Vagina (tissue), 2 donors: ENCODE data around the gene SAE1. TPM values are rescaled to one million over a fixed set of nuclear protein-coding genes. Genes with fewer than 3 reads are reported as not detected.
A peak's percentile ranks its signal among the peaks of the same experiment; 100 is the strongest.

ENCODE experiments used
- DNase-seq, 2 donors: peaks; one replicate each; pipeline ENCODE4 v3.0.0-alpha.2; 2017; ENCODE audit errors: extremely low spot score in 2 of 2
- H3K27ac ChIP-seq: fragments of 200-600 bp; sonication (generic); one replicate; pipeline ENCODE4 v1.5.1; 2019
- H3K27me3 ChIP-seq: fragments of 200-600 bp; sonication (generic); one replicate; pipeline ENCODE4 v1.5.1; 2019
- H3K36me3 ChIP-seq, 2 donors: fragments of 200-600 bp; sonication (generic); one replicate each; pipeline ENCODE4 v1.5.1; 2017 to 2019
- H3K4me1 ChIP-seq: fragments of 200-600 bp; sonication (generic); one replicate; pipeline ENCODE4 v1.5.1; 2019
- H3K4me3 ChIP-seq, 2 donors: fragments of 200-600 bp; sonication (generic); 1 replicate in 1 of 2; 2 replicates in 1 of 2; pipeline ENCODE4 v1.5.1; 2016 to 2019
- H3K9me3 ChIP-seq: fragments of 200-600 bp; sonication (generic); one replicate; pipeline ENCODE4 v1.5.1; 2019
- POLR2A ChIP-seq, 2 donors: fragments of 450-650 bp; IDR thresholded peaks; one replicate each; pipeline ENCODE4 v1.6.1; 2017; ENCODE audit warnings: antibody characterized with exemption in 2 of 2, mild to moderate bottlenecking in 2 of 2, moderate library complexity in 2 of 2
- POLR2AphosphoS5 ChIP-seq, 2 donors: sonication (generic); formaldehyde crosslinking; IDR thresholded peaks; one replicate each; pipeline ENCODE4 v1.9.0; 2017; ENCODE audit warnings: antibody characterized with exemption in 2 of 2, mild to moderate bottlenecking in 2 of 2, low read depth in 1 of 2; ENCODE audit not compliant: insufficient read depth in 1 of 2
- intact Hi-C: fragments of 100-400 bp; cut with DNase I; formaldehyde crosslinking; loops from one replicate; pipeline ENCODE4 v1.15.1; 2023
- total RNA-seq: library from RNA; depleted of rRNA; stranded (reverse); fragments of >200 nt; gene quantifications from one replicate; pipeline ENCODE4 v1.2.3, GENCODE V29; 2016
- TF ChIP-seq, protein P1 (sequence below), 3 experiments: fragments of 450-650 bp in 2 of 3; fragments of 200-600 bp in 1 of 3; sonication (generic) in 1 of 3; IDR thresholded peaks; one replicate each; pipeline ENCODE4 v1.5.1; 2017 to 2019; ENCODE audit warnings: antibody characterized with exemption in 3 of 3, mild to moderate bottlenecking in 2 of 3, moderate library complexity in 2 of 3

The SAE1 gene
- total RNA-seq, 1 donor from 2014 or later: 32.7 TPM

DNA sequence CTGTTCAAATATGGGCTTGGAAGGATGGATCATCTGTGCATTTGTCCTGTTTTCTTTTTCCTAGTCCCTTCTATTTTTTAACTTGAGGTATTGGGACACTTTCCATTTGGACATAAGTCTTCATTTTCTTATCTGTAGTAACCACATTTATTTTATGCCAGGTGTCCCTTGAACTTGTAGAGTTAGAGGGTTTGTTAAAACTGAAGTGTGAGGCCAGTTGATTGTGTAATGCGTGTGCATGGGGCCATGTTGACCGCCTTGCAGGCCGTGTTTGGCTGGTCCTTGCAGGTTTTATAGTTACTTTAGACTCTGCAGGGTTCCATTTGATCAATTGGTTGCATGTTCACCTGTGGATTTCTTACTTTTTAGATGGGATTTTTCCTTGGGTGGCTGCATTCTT lies 21.0 kb downstream of the SAE1 start:
- Histone ChIP-seq H3K27ac (no peak overlapping the region), H3K27me3 (no peaks in the 10 kb centered on the region), H3K4me1 (peaks cover 44% of the 10 kb centered on the region), H3K4me3 (no peak overlapping the region), H3K9me3 (no peaks in the 10 kb centered on the region), H3K36me3 (peaks cover 0 to 39% of the 10 kb centered on the region in 2 donors)
- no peak for DNase-seq
- intact Hi-C loops: no loop called here
- TF ChIP-seq POLR2AphosphoS5 (IDR thresholded peaks at IDR 0.05; ENCODE audit: insufficient read depth in 1 of 2, low read depth in 1 of 2) (no peak), POLR2A (IDR thresholded peaks at IDR 0.05) (no peak)
- TF ChIP-seq, protein P1, sequence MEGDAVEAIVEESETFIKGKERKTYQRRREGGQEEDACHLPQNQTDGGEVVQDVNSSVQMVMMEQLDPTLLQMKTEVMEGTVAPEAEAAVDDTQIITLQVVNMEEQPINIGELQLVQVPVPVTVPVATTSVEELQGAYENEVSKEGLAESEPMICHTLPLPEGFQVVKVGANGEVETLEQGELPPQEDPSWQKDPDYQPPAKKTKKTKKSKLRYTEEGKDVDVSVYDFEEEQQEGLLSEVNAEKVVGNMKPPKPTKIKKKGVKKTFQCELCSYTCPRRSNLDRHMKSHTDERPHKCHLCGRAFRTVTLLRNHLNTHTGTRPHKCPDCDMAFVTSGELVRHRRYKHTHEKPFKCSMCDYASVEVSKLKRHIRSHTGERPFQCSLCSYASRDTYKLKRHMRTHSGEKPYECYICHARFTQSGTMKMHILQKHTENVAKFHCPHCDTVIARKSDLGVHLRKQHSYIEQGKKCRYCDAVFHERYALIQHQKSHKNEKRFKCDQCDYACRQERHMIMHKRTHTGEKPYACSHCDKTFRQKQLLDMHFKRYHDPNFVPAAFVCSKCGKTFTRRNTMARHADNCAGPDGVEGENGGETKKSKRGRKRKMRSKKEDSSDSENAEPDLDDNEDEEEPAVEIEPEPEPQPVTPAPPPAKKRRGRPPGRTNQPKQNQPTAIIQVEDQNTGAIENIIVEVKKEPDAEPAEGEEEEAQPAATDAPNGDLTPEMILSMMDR (IDR thresholded peaks at IDR 0.05): no peak

DNA sequence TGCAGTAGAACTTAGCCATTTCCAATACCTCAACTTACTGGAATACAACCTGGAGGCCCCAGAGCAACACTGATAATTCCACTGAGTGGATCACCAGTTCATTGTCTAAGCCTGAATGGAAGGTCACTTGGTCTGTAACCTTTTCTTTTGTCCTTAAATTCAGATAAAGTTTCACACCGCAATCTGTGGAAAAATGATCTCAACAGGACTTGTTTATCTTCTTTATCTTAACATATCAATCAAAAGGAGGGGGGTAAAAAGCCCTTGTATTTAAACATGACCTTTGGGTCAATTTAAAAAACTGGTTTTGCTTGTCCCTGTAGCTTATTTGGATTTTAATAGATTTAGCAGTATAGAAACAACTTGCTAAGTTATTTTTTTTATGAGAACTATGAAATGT lies 21.6 kb downstream of the SAE1 start:
- no peak for DNase-seq
- H3K27ac ChIP-seq: no peak overlapping the region
- H3K4me1 ChIP-seq: peaks cover 49% of the 10 kb centered on the region
- no peaks in the 10 kb centered on the region for H3K27me3 ChIP-seq
- peaks cover 0 to 45% of the 10 kb centered on the region in 2 donors for H3K36me3 ChIP-seq
- H3K4me3 ChIP-seq: no peak overlapping the region
- intact Hi-C loops: no loop called here
- TF ChIP-seq POLR2A (IDR thresholded peaks at IDR 0.05) (no peak), POLR2AphosphoS5 (IDR thresholded peaks at IDR 0.05; ENCODE audit: insufficient read depth in 1 of 2, low read depth in 1 of 2) (no peak)
- TF ChIP-seq, protein P1 (IDR thresholded peaks at IDR 0.05): no peak
- H3K9me3 ChIP-seq: no peaks in the 10 kb centered on the region

DNA sequence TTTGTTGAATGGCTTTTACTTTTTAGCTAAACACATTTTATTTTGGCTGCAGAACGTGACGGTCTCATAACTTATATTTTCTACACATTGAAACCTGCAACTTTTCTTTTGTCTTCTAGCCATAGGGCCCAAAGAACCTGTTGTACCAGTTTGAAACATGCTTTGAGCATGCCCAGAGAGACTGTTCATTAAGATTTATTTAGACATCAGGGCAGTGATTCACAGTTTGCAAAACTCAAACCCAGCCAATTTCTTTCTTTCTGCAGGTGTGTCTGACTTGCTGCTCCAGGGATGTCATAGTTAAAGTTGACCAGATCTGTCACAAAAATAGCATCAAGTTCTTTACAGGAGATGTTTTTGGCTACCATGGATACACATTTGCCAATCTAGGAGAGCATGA lies 22.0 kb downstream of the SAE1 start:
- peaks cover 0 to 46% of the 10 kb centered on the region in 2 donors for H3K36me3 ChIP-seq
- intact Hi-C loops: no loop called here
- DNase-seq: no peak
- no peak for TF ChIP-seq POLR2A (IDR thresholded peaks at IDR 0.05)
- peak in 1 of 2 donors; percentile 87 for TF ChIP-seq POLR2AphosphoS5 (IDR thresholded peaks at IDR 0.05; ENCODE audit: insufficient read depth in 1 of 2, low read depth in 1 of 2)
- peak overlapping the region; percentile 42 for H3K27ac ChIP-seq
- no peaks in the 10 kb centered on the region for H3K27me3 ChIP-seq
- no peak overlapping the region for H3K4me3 ChIP-seq
- H3K9me3 ChIP-seq: no peaks in the 10 kb centered on the region
- H3K4me1 ChIP-seq: peaks cover 54% of the 10 kb centered on the region

DNA sequence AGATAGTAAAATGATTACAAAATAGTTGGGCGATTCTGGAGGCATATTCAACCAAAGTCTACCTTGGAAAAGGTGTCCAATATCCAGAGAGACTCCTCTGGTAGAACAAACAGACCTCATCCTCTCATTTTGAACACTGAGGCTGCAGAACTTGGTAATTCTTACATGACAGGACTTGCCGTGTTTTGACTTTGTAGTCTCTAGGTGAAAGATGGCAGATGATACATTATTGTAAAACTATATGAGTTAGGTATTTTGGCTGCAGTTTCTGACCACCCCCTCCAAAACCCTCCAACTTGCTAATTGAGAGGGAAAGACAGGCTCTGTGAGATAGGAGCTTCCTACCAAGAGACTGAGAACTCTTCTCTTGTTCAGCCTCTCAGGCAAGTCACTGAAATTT lies 22.6 kb downstream of the SAE1 start:
- Histone ChIP-seq H3K9me3 (no peaks in the 10 kb centered on the region), H3K27me3 (no peaks in the 10 kb centered on the region), H3K36me3 (peaks cover 0 to 46% of the 10 kb centered on the region in 2 donors), H3K27ac (peak overlapping the region; percentile 42), H3K4me1 (peaks cover 60% of the 10 kb centered on the region), H3K4me3 (no peak overlapping the region)
- intact Hi-C loops: no loop called here
- no peak for DNase-seq
- TF ChIP-seq, protein P1 (IDR thresholded peaks at IDR 0.05): no peak
- TF ChIP-seq POLR2A (IDR thresholded peaks at IDR 0.05): no peak
- no peak for TF ChIP-seq POLR2AphosphoS5 (IDR thresholded peaks at IDR 0.05; ENCODE audit: insufficient read depth in 1 of 2, low read depth in 1 of 2)

DNA sequence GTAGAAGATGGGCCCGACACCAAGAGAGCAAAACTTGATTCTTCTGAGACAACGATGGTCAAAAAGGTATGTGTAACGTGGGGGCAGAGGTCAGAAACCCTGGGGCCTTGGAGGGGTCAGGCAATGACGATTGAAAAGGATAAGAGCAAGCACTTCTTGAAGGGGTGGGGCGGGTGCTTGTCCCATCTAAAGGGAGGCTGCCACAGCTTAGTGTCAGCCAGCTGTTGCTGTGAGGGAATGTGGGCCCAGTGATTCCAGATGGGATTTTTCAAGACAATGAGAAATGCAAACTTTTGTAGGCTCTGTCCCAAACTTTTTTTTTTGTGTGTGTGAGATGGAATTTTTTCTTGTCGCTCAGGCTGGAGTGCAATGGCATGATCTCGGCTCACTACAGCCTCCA lies 24.5 kb downstream of the SAE1 start:
- Histone ChIP-seq H3K36me3 (peaks cover 0 to 45% of the 10 kb centered on the region in 2 donors), H3K27me3 (no peaks in the 10 kb centered on the region), H3K4me1 (peaks cover 74% of the 10 kb centered on the region), H3K9me3 (no peaks in the 10 kb centered on the region), H3K27ac (peak overlapping the region; percentile 42), H3K4me3 (no peak overlapping the region)
- intact Hi-C loops: no loop called here
- DNase-seq: no peak
- no peak for TF ChIP-seq POLR2AphosphoS5 (IDR thresholded peaks at IDR 0.05; ENCODE audit: insufficient read depth in 1 of 2, low read depth in 1 of 2)

DNA sequence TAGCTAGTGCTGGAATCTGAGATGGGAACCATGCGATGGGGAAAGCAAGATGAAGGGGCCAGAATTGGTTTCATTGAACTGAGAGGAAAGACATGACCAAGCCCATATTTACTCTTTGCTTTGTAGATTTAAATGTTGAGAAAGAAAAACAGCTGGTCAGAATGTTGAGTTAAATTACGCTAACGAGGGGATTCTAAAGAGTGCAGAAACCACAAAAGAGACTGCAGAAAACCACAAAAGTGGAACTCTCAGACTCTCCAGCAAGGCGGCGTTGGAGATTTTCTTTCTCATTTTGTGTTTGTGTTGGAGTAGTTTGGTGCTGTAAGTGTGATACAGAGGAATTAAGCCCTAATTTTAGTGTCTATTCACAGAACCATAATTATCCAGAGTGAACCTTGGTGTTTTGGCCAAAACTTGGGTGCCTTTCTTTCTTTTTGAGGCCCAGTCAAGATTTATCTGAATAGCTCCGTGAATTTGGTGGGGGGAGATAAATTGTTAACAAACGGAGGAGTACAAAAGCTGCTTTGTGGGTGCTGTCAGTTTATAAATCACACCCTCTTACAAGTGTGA lies 26.3 kb downstream of the SAE1 start:
- Histone ChIP-seq H3K4me3 (no peak overlapping the region), H3K27ac (peak overlapping the region; percentile 59), H3K4me1 (peaks cover 65% of the 10 kb centered on the region), H3K36me3 (peaks cover 0 to 27% of the 10 kb centered on the region in 2 donors), H3K27me3 (no peaks in the 10 kb centered on the region), H3K9me3 (no peaks in the 10 kb centered on the region)
- no peak for TF ChIP-seq POLR2A (IDR thresholded peaks at IDR 0.05)
- TF ChIP-seq, protein P1 (IDR thresholded peaks at IDR 0.05): no peak
- TF ChIP-seq POLR2AphosphoS5 (IDR thresholded peaks at IDR 0.05; ENCODE audit: insufficient read depth in 1 of 2, low read depth in 1 of 2): no peak
- no peak for DNase-seq
- intact Hi-C loops: no loop called here
